NCI-H2171 (cell line): ENCODE results near the gene CELF4.
A peak's percentile ranks its signal among the peaks of the same experiment; 100 is the strongest.

ENCODE experiments used
- DNase-seq: peaks from one replicate; lab custom pipeline; 2025; lab: John Stamatoyannopoulos, UW

Gene CELF4

DNA sequence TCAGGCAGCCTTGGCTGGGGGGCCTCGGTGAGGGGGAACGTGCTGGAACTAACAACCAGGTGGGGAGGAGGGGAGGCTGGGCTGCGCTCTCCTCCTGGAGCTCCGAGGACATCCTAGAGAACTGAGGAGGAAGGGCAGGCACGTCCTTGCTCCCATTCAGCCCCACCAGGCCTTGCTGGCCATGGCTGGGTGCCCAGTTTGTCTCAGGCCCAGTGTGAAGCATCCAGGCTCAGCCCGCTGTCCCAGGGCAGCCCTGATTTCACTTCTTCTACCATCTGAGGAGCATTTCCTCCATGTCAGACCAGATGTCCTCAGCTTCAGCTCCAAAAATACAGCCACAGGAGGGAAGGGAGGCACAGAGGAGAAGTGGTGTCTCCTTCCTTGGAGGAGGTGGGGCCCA is 125.4 kb downstream of the CELF4 start:
- no peak for DNase-seq

DNA sequence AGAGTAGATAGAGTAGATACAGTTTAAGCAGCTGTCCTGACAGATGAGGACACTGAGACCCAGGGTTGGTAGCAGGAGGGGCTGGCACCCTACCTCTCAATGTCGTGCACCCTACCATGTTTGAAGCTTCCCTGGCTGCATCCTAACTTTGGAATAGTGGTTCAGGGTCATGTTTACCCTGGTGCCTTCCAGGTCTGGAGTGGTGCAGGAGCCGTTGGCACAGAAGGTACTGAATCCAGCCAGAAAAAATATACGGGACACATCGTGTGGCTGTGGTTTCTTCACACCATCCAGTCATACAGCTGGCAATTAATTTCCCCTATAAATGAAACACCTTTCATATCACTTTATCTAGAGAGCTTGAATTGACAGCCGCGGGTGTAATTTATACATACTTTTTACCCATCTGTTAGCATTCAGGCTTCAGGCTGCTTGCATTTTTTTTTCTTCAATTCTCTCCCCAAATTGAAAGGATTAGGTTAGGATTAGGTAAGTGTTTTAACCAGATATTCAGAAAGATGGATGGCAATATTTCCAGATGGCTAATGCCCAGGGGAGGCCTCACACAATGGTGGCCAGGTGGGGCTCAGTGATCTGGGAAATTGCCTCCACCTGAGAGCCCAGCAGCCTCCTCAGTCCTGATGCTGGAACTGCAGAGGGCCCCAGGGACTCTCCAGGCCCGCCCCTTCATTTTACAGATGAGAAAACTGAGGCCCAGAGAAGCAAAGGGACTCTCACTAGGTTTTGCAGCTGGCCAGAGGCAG is 127.0 kb downstream of the CELF4 start:
- DNase-seq: peak; percentile 95

DNA sequence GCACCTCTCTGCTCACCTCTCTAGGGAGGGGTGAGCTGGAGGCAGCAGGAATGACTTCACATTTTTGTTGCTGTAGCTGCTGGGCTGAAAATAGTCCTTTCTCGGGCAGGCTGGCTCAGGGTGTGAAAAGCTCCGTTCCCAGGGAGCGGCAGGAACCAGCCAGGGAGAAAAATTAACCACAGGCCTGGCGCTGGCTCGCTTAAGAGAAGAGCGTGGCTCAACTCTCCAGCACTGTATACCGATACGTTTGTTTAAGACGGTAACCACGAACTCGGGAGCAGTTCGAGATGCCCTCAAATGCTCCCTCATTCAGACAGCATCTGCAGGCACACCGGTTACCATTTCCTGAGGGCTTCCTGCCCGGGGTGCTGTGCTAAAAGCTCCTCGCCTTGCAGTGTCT is 129.6 kb downstream of the CELF4 start:
- DNase-seq: no peak

DNA sequence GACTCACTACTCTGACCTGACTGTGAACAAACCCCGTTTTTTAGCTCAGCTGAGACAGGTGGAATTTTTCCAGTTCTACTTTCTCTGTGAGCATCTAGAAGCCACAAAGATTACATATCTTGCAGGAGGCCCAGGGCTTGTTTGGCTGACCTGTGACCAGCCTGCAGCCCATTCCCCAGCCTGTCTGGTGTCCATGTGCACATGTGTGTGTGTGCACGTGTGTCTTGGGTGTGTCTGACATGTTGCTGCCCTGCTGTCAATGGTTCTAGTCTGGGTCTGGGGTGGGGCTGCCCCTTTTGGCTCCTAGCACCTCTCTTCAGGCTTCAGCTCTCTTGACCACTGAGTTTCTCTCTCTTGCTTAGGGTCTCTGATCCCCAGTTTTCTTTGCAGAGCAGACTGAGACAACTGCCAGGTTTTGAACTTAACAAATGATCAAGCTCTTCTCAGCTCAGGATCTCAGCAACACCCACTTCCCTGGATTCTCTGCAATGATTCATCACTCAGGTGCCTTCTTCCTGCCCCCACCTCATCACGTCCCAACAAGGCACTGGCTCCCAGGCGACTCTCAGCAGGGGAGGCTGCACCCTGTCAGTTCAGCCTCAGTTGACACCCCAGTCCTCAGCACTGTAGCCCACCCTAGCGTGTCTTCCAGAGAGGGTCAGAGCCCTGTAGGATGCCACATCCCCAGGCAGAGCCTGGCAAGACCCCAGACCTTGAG is 130.3 kb downstream of the CELF4 start:
- no peak for DNase-seq

DNA sequence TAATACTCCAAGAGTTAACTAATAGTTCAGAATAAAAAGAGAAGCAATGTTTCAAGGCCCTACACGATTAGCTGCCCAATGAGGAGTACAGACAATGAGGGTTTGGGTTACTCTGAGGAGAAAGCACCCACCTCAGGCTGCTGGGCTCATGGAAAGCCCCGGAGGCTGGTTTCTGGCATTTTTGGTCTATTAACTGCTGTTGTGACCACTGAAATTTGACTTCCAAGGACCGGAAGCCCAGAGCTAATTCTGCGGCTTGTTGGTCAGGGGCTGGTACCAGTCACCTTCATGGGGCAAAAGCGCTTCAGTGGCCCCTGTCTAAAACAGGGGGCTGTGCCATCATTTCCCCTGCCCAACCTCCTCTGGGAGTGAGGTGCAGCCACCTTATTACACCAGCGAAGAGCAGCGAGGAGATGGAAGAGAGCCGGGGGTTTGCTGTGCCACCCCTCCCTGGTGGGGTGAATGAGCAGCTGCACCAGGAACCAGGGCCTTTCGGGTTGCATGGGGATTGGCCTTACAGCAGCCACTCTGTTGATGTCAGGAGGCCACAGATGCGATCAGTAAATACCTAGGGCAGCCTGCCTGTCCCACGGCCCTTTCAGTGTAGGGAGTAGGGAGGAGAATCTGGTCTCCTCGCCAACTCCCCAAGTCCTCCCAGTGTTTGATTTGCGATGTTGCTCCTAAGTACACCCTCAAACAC is 131.3 kb downstream of the CELF4 start:
- DNase-seq: no peak

DNA sequence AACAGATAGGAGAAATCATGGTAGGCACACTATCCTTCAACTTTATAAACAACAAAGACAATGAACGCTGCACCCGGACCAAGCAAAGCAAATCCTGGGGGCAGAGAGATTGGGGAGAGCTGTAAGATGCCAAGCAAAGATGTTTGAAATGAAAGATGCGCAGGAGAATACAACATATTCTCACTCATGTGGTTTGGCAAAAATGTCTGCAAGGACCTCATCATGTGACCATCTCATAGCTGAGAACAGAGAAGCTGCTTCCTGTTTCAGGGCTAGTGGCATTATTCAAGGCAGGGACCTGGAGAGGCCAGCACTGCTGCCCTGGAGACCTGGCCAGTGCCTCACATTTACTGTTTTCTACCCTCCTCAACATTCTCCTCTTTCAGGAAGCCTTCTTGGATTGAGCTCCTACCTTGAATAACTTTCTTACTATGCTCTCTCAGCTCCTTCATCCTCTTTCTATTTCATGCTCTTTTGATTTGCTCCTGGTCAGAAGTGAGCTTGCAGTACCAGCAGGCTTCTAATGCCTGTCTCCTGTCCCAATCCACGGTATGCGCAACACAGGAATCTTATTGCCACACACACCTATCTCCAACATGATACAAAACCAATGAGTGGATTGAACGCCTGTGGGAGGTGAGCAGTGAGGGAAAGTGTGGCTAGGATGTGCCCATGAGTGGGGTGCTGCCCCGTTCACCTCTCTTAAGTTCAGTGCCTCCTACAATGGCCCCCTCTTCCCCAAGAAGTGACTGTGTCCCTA is 133.0 kb downstream of the CELF4 start:
- DNase-seq: no peak

DNA sequence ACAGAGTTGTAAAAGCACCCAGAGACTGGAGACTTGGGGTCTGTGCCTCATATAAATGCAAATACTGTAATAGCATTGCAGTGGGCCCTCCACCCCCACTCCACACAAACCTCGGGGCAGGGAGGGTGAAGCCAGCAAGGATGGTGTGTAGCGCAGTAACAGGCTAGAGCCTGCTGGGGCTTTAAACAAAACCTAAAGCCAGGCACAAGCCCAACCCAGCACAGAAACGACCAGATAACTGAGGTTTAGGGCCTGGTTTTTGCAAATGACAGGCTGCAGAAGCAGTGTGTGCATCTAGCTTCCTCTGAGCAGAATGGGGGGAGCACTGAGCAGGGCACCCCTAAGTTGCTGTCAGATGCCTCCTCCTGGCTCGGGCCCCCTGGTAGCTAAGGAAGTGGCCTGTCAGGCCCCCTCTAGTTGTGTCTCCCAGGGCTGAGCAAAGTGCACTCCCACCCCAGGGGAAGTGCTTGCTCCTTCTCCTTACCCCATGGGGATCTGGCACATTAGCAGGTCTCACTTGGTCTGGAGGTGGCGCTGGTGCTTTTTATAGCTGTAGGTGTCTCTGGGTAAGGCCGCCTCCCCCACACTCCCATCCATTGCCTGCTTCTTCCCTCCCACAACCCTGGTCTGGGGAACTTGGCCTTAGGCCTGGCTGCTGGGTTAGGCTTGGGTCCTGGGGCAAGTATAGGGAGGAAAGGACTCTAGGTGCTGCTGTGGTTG is 135.1 kb downstream of the CELF4 start:
- no peak for DNase-seq

DNA sequence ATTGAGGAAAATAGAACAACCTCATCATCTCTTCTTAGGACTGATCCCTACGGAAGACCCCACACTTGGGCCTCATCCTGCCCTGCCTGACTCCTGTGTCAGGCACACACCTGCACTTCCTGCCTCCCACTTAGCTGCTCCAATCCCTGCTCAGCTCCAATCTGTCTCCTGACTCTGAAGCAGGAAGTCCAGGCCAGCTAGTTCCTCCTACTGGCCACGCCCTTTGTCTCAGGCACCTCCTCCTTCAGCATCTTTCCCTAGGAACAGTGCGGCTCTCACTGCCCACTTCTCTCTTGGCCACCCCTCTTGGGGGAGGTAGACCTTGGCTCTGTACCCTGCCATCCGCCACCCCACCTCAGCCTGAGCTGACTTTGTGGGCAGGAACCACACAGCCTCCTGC is 135.8 kb downstream of the CELF4 start:
- DNase-seq: no peak

DNA sequence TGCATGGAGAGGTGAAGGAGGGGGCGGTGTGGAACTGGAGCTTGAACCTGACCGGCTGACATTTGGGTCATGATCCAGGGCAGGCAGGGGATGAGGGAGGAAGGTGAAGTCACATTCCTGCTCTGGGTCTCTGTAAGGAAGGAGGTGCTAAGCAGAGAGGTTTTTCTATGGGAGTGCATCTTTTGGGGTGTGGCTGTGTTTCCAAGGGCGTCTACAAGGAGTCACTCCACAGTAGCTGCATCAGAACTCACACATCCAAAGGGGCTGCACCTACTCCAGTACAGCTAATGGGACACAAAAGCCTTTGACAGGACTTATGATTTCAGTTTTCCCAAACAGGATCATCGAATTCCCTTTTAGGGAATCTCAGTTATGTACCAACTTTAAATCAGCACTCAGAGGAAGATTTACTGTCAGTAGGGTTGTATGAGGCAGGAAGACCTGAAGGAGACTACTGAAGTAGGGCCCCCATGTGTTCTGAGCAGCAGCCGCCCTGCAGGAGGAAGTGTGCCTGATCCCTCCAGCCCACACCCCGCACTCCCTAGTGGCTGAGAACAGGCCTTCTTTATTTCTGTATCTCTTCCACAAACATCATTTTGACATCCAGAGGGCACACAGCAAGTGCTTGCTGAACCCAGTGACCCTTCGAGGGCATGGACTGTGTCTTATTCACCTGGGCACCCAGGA is 137.2 kb downstream of the CELF4 start:
- DNase-seq: no peak

DNA sequence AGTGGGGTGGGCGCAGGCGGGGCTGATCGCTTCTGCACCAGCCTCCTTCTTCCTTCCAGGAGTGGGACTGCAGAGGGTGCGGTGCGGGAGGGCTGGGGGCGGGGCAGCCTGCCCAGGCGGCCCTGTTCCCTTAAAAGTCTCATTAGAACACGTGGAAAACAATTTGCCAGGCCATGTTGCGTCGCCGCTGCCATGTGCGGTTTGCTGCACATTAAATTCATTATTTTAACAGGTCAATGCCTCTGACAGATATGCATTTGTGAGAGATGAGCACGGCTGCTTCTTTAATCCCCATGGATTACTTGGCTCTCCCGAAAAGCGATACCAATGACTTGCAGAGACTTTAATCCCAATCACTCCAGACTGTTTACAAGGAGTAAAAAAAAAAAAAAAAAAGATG is 139.0 kb downstream of the CELF4 start:
- DNase-seq: no peak

DNA sequence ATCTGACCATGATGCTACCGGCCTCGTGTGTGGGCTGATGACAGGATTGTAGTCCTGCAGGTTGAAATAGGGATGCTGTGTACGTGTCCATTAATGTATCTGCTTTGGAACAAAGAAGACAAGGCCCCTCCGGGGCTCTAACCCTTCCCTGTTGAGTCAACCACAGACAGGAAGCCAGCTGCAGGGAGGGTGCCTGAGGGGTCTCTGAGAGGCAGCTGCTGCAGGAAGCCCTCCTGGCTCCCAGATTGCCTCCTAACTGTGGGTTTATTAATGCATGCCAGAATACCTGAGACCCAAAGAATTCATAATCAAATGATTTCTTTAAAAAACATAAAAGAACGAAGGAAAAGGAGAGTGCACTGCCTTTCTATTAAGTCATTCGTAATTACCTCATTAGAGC is 140.4 kb downstream of the CELF4 start:
- no peak for DNase-seq

DNA sequence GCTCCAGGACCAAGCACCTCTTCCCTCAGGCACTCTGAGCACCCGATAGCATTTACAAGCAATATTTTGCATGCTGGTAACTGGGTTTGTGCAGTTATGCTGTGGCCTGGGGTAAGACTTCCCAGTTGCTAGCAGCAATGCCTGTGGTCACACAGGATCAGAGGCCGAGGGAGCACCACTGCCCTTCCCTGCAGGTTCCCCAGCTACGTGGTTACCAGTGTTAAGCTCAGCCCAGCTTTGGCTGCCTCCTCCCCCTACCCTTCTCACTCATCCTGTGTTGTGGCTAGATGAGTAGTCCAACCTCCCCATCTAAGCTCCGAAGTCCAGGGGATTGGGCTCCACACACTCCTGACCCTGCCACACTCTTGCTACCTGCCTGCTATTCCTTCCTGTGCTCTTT is 141.1 kb downstream of the CELF4 start:
- no peak for DNase-seq

DNA sequence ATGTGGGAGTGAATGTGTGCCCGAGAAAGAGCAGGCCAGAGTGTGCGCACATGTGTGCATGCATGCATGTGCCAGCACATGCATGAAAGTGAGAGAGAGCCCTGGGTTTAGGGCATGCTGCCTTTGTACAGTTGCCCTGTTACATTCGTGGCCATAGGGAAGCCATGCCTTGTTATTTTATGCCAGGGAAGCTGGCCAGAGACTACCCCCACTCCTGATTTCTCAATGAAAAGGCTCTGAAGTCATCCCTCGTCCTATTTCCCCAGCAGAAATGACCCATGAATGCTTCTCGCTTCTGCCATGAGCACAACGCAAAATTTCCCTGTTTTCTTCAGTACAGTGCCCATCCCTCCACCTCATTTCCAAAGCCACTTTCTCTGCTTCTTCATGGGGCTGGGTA is 143.0 kb downstream of the CELF4 start:
- no peak for DNase-seq

DNA sequence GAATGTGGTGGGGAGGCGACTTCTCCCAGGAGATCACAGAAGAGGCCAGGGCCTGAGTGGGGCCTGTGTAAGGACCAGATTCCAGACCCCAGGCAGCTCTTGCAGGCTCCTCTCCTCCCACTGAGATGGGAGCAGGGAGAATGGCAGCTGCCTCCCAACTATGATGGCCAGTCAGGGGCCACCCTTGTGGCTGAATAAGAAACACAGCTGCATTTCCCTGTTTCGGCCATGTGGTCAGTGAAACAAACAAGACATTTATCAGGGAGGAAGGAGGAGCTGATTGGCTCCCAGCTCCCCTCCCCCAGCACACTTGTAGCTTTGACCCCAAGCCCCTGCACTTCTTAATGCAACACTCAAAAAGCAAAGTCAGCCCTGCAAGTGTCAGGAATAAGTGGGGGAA is 143.5 kb downstream of the CELF4 start:
- no peak for DNase-seq

DNA sequence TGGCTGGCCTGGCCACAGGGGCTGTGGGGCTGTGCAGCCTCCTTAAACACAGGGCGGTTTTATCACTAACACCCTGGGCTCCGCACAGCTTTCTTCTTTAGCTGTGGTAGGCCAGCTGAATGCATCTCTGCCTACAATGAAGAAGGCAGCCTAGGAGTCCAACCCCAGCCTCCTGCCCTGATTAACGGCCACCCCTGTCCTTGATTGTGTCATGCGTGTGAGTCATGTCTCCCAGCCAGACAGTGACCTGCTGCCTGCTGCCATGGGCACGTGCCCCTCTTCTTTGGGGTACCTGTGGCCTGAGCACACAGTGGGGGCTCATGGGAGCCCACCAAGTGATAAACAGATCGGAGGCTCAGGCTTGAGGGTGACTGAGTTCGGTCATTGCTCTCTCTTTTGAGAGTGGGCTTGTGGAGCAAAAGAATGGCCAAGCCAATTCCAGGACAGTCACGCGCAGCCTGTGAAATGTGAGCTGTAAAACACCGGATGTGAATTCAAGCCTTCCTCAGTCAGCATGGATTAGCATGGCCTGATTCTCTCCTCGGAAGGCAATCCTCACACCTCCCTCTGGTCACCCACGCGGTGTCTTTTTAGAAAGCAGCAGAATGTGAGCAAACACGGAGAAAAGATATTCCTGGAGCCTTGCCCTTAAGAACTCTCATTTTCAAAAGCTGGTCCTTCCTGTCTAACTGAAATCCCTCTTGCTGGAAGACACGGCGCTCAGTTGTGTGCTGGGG is 144.1 kb downstream of the CELF4 start:
- DNase-seq: no peak

DNA sequence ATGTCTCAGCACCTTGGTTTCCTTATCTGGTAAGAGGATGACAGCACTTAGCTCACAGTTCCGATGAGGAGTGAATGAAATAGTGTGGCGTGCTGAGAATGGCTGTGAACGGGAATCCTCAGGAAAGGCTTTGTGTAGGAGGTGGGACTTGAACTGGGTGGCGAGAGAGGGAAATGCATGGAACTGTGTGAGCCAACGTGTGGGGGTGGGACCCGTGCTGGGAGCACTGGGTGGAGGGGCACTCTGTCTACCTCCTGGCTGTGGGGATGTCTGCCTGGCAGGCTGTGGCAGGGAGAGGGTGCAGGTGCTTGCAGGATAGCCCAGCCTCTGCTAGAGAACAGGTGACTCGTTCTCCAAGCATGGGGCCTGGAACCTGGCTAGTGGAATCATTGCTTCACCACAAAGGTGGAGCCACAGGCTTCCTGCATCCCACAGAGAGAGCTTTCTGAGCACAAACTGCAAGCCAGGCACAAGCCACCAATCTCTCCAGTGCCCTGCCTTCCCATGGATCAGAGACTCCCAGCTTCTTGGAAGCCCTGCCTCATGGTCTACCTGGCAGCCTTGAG is 145.2 kb downstream of the CELF4 start:
- no peak for DNase-seq

DNA sequence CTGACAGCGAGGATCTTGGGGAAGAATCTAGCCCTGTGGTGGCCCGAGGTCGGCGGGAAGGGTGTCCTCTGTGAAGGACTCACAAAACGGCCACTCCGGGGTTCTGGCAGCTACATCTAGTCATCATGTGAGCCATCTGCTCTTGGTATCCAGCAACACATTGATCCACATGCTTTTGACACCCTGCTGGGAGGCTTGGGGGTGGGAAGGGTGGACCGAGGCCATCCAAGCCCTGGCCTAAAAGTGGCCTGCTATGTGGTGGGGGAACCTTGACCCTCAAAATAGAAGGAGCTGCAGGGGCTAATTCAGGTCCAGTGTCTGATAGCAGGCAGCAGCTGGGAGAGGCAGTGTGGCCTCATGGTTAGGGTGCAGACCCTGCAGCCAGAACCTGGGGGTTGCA is 145.7 kb downstream of the CELF4 start:
- no peak for DNase-seq

DNA sequence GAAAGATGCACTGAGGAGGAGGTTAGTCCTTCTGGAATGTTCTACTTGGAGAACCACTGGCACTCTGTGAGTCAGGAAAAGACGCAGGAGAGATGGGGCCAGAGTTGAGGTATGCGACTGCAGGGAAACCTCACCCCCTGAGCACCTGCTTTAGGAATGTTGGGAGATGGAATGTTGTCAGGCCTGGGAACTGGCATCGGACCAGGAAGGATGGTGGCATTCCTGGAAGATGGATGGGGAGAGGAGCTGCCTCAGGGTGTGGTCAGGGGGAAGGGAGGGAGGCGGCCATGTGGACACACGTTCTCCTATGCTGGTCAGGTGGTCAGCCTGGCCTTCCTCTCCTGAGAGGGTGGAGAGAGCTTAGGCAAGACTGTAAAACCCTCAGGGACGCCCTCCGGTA is 146.3 kb downstream of the CELF4 start:
- DNase-seq: no peak

DNA sequence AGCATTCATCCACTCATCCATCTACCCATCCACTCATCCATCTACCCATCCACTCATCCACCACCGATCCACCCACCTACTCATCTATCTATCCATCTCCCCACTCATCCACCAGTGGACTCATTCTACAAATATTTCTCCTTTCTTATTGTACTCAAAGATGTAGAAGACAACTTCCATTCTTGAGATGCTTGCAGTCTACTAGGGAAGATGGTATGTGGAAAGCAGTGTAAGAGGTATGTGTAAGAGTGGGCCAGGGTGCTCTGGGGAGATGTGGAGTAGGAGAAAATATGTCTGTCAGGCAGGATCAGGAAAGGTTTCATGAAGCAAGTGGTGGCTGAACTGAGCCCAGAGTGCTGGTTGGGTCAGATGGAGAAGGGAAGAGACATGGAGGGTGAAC is 150.8 kb downstream of the CELF4 start:
- no peak for DNase-seq

DNA sequence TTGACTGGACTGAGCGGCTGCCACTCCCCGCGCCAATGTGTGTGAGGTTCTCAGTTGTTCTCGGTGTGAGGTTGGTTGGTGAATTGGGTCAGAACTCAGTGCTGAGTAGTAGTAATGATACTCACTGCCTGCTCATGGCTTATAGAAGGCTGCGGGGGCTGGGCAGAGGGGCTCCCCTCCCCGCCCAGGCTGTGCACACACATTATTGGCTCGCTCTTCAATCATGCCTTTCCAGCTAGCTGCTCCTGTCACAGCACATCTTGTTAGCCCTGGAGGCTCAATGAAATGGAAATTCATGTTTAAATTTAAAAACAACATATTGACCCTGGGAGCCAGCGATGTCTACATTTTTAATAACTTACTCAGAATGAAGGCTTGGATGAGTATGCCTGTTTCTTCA is 152.8 kb downstream of the CELF4 start:
- DNase-seq: no peak
